GM12864 (cell line): ENCODE results near the gene TOM1.

Source experiments
- DNase-seq: peaks from one replicate; pipeline ENCODE4 v3.0.0-alpha.2; 2011; ENCODE audit warnings: low read depth
- H3K4me3 ChIP-seq: 2 replicates; pipeline ENCODE4 v1.5.1; 2011; ENCODE audit warnings: mild to moderate bottlenecking, low read depth, low read length, control low read depth
- TF ChIP-seq, protein P1 (sequence below): IDR thresholded peaks from 2 replicates; pipeline ENCODE4 v1.5.1; 2011; ENCODE audit warnings: low read depth, mild to moderate bottlenecking, moderate library complexity, low read length, control low read depth, inconsistent platforms; ENCODE audit errors: missing control alignments

TOM1 gene

DNA sequence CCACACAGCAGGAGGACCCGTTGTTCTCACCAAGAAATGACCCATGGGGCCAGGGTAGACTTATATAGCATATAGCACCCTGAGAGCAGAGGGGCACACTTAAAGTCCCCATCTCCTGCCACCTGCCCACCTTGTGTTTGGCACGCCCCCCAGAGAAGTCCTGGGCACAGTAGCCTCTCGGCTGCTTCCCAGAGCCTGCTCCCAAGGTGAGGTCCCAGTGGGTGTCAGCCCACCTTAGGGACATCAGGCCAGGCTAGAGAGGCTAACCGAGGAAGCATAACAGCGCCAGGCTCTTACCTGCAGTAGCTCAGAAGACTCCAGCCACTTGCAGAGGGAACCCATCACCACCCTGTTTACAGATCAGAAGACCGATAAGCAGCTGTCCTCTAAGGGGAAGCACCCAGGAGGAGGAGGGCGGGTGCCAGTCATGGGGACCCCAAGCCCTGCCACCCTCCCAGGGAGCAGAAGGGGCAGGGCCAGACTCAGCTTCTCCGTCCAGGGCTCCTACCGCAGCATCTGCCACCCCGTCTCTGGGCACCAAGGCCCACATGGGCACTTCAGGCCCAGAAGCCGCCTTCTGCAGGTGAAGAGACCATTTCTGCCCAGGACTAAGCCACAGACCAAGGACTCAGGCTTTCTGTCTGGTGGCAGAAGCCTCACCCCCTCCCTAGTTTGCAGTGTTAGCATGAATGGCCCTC is 46.3 kb downstream of the TOM1 start:
- TF ChIP-seq, protein P1, sequence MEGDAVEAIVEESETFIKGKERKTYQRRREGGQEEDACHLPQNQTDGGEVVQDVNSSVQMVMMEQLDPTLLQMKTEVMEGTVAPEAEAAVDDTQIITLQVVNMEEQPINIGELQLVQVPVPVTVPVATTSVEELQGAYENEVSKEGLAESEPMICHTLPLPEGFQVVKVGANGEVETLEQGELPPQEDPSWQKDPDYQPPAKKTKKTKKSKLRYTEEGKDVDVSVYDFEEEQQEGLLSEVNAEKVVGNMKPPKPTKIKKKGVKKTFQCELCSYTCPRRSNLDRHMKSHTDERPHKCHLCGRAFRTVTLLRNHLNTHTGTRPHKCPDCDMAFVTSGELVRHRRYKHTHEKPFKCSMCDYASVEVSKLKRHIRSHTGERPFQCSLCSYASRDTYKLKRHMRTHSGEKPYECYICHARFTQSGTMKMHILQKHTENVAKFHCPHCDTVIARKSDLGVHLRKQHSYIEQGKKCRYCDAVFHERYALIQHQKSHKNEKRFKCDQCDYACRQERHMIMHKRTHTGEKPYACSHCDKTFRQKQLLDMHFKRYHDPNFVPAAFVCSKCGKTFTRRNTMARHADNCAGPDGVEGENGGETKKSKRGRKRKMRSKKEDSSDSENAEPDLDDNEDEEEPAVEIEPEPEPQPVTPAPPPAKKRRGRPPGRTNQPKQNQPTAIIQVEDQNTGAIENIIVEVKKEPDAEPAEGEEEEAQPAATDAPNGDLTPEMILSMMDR = no peak
- DNase-seq = no peak
- no peak overlapping the region for H3K4me3 ChIP-seq

- no peak for DNase-seq
- TF ChIP-seq, protein P1 = no peak
- no peak overlapping the region for H3K4me3 ChIP-seq
Observed at GRCh38 chr22:35346596-35347220, 47.0 kb downstream of the TOM1 start.

- DNase-seq = no peak
- H3K4me3 ChIP-seq = no peak overlapping the region
- TF ChIP-seq, protein P1 = no peak
Observed at GRCh38 chr22:35347462-35347861, 47.8 kb downstream of the TOM1 start.

DNA sequence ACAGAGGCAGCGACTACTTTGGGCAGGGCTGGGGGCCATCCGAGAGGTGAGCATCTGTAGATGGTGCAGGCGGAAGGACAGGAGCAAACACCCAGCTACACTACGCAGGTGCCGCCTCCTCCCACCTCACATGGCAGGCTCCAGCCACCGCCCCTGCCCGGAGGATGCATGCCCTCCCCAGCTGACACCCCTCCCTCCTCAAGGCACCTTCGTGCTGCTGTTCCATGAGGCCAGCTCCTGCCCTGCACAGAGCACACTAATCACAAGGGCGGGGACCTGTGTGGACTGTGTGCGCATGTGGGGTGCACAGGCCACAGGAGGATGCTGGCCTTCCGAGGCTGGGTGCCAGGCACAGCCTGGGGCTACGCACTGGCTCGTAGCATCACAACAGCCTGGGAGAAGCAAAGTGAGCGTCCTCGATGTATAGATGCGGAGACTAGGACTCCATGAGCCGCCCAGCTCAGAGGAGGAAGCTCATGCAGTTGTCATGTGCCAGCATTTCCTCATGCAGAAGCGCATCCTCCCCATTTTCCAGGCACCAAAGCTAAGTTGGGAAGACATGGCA is 48.4 kb downstream of the TOM1 start:
- TF ChIP-seq, protein P1 = no peak
- no peak for DNase-seq
- no peak overlapping the region for H3K4me3 ChIP-seq

GRCh38 chr22:35348703-35349102 is 49.0 kb downstream of the TOM1 start:
- TF ChIP-seq, protein P1 = no peak
- no peak for DNase-seq
- no peak overlapping the region for H3K4me3 ChIP-seq

- no peak overlapping the region for H3K4me3 ChIP-seq
- no peak for DNase-seq
- TF ChIP-seq, protein P1 = no peak
Observed at GRCh38 chr22:35349368-35349703, 49.6 kb downstream of the TOM1 start.
